ENCODE measurements around the gene PEX6.

DNA sequence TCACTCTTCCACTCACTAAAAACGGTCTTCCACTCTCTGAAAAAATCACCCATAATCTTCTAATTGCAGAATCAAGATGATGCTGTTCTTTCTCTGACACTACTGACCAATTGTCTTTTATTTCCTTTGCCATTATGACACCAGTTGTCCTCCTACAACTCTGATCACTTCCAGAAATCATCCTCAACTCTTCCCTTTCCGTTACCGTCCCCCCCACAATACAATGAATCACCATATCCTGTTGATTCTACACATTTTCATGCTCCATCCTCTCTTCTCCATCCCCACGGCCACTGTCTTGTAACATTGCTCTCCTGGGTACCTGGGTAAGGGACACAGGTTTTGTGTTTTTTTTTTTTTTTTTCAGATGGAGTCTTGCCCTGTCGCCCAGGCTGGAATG is 2.9 kb upstream of the PEX6 start:
- TF ChIP-seq GATA3 (IDR thresholded peaks at IDR 0.05; ENCODE audit: low read depth, low read length) (no peak), GATA2 (IDR thresholded peaks at IDR 0.05; ENCODE audit: low read depth, low read length) (no peak)
